ENCODE data around the gene SCN7A. TPM values are rescaled to one million over a fixed set of nuclear protein-coding genes. Genes with fewer than 3 reads are reported as not detected.
A peak's percentile ranks its signal among the peaks of the same experiment; 100 is the strongest.

Gene SCN7A
- 10 to 100 TPM in 8 of 9 donors, 1 to 10 TPM in 1; 9.0 to 46.3 (median 14.4) TPM for total RNA-seq
- 1 to 10 TPM; 2.6 to 7.9 TPM for polyA plus RNA-seq
- long read RNA-seq, donor 1, full-length matches to known transcripts, result 9 of 18 reads
- long read RNA-seq, donor 1, partial matches to known transcripts, result 4 of 18 reads
- long read RNA-seq, donor 1, other reads (novel, unspliced or antisense), result 5 of 18 reads
- long read RNA-seq, donor 2, full-length matches to known transcripts, result 1 of 7 reads
- long read RNA-seq, donor 2, partial matches to known transcripts, result 5 of 7 reads
- long read RNA-seq, donor 2, other reads (novel, unspliced or antisense), result 1 of 7 reads
- long read RNA-seq, donor 3, full-length matches to known transcripts, result 7 of 8 reads
- long read RNA-seq, donor 3, partial matches to known transcripts, result 1 of 8 reads
- long read RNA-seq, donor 3, other reads (novel, unspliced or antisense), result 0 of 8 reads

DNA sequence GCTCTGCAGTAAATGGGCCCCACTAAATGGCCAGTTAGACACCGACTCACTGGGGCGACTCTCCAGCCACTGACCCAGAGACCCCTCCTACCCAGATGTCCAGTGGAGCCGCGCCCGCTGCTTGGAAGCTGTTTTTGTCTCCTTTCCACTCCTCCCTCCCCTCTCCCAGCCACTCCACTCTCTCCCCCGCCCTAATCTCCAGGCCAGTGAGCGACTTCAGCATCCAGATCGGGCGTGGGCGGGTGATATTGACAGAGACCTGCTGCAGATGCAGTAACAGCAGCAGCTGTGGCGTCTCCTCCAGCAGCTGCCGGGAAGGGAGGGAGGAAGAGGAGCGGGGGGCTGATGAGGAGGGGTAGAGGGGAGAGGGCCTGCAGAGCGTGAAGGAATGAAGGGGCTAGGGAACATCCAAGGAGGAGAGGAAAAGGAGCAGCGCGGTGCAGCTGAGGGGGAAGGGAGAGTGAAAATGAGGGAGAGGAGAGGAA is at the start of gene SCN7A:
Gene SCN7A, minus strand, starts transcription at position 110 of the 485 bp plus-strand sequence. CDS start 16,553 bp downstream, outside the sequence.
- no peaks in the 10 kb centered on the region for H3K27me3 ChIP-seq
- WGBS, 4 donors, result 4 to 7% (median 5%) methylated on average over 16 of the region's 16 CpGs
- DNase-seq (peak; percentile 87 to 94 (median 90)), ATAC-seq (peak; percentile 92 to 97 (median 95))
- peak in 1 of 2 donors; percentile 59 for TF ChIP-seq POLR2A (IDR thresholded peaks at IDR 0.05)
- no peak for TF ChIP-seq CTCF (IDR thresholded peaks at IDR 0.05)
- no peaks in the 10 kb centered on the region for H3K9me3 ChIP-seq
- peak within 1 kb of the TSS in 11 of 12 donors; percentile 14 to 83 (median 76) for H3K27ac ChIP-seq
- peak within 1 kb of the TSS; percentile 0 to 69 (median 55) for H3K4me3 ChIP-seq
- H3K4me1 ChIP-seq, result peaks cover 0 to 15% (median 0%) of the 10 kb centered on the region in 12 donors
- H3K36me3 ChIP-seq, result no peaks in the 10 kb centered on the region
- intact Hi-C loops (cut with DNase I), result no loop called here

GRCh38 chr2:166539340-166540162 is 45.5 kb upstream of the SCN7A start:
- intact Hi-C loops (cut with DNase I), result loop anchor here in 7 of 10 donors (5.0 to 10.0 kb wide), 5 partner anchors 673 to 1585 kb away; no protein-coding TSS in a partner anchor

GRCh38 chr2:166536111-166536510 is 42.1 kb upstream of the SCN7A start:
- WGBS, 4 donors, result 86 to 93% (median 90%) methylated on average over 2 of the region's 2 CpGs
- Histone ChIP-seq H3K4me3 (no peak overlapping the region), H3K4me1 (peaks cover 0 to 5% (median 0%) of the 10 kb centered on the region in 12 donors), H3K27me3 (peaks cover 0 to 3% (median 0%) of the 10 kb centered on the region in 9 donors), H3K36me3 (no peaks in the 10 kb centered on the region), H3K9me3 (no peaks in the 10 kb centered on the region), H3K27ac (no peak overlapping the region)
- DNase-seq (no peak), ATAC-seq (no peak)
- no peak for TF ChIP-seq POLR2A (IDR thresholded peaks at IDR 0.05)
- no peak for TF ChIP-seq CTCF (IDR thresholded peaks at IDR 0.05)
- intact Hi-C loops (cut with DNase I), result loop anchor here in 6 of 10 donors (5.0 to 10.0 kb wide), 5 partner anchors 676 to 1589 kb away; no protein-coding TSS in a partner anchor

More at GRCh38 chr2:166539340-166540162, 45.5 kb upstream of the SCN7A start:
- TF ChIP-seq POLR2A (IDR thresholded peaks at IDR 0.05) (no peak), CTCF (IDR thresholded peaks at IDR 0.05) (peak; percentile 63 to 82 (median 73))
- WGBS, 4 donors, result 29 to 31% (median 30%) methylated on average over 9 of the region's 9 CpGs
- no peak overlapping the region for H3K4me3 ChIP-seq
- peak; percentile 51 to 87 (median 74) for ATAC-seq
- peaks cover 0 to 3% (median 0%) of the 10 kb centered on the region in 9 donors for H3K27me3 ChIP-seq
- H3K36me3 ChIP-seq, result no peaks in the 10 kb centered on the region
- H3K4me1 ChIP-seq, result peaks cover 0 to 5% (median 0%) of the 10 kb centered on the region in 12 donors
- H3K9me3 ChIP-seq, result no peaks in the 10 kb centered on the region
- no peak for DNase-seq
- H3K27ac ChIP-seq, result no peak overlapping the region
